NCI-H446 (cell line): ENCODE results near the gene CES5A.
"Not testable (repeated sequence)": the region's sequence is repeated elsewhere in the genome, so short reads cannot be mapped to it uniquely, and the experiment has no call there.

Experiments used
- DNase-seq, 2 experiments: peaks; one replicate each; lab custom pipeline; 2025; lab: John Stamatoyannopoulos, UW

Gene CES5A

DNA sequence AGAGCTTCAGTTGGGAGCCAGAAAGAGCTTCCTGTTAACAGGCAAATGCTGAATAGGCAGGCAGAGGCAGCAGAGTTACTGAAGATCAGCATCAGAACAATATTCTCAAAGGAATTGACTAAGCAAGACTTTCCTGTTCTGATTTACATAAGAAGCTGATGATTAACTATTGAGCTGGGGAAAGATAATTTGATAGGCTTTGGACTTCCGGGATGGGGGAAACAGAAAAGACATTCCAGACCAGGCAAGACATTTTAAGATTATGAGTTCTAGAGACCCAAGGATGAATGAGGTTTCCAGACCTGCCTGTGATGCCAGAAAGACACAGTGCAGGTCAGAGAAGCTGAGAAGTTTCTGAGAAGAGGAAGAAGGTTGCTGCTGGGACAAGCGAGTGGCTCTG is at the start of gene CES5A:
TSS of gene CES5A (minus strand) at position 101 of the 400 bp plus-strand sequence. CDS start 152 bp downstream, outside the sequence.
- DNase-seq: no peak

- DNase-seq: no peak
Measured at GRCh38 chr16:55922662-55923061, 47.5 kb upstream of the CES5A start.

DNA sequence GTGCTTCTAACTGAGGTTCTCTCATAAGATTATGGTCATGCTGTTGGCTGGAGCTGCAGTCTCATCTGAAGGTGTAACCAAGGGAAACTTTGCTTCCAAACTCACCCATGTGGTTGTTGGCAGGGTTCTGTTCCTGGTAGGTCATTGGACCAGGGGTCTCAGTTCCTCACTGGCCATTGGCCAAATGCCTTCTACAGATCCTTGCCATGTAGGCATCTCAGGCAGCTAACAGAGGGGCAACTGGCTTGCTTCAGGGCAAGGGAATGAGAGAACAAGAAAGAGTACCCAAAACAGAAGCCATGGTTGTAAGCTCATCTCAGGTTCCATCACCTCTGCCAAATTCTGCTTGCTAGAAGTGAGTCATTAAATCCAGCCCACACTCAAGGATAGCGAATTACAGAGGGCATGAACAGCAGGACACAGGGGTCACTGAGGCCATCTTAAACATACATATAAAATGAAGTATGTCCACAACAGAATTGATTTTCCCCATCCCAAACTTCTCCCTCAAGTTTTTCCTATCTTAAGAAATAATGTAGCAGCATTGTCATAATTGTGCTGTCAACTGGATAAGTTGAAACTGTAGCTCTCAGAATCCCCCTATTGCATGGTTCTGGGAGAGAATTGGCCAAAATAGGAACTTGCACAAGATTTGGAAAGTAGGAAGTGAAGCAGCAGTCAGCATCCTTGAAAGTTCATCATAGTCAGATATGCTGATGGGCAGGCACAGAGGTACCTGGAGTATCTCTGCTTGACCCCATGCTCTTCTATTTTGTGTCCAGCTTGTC is 42.4 kb upstream of the CES5A start:
- no peak for DNase-seq

GRCh38 chr16:55915096-55915827 is 40.1 kb upstream of the CES5A start:
- DNase-seq: peak in 1 of 2 experiments; percentile 8

DNA sequence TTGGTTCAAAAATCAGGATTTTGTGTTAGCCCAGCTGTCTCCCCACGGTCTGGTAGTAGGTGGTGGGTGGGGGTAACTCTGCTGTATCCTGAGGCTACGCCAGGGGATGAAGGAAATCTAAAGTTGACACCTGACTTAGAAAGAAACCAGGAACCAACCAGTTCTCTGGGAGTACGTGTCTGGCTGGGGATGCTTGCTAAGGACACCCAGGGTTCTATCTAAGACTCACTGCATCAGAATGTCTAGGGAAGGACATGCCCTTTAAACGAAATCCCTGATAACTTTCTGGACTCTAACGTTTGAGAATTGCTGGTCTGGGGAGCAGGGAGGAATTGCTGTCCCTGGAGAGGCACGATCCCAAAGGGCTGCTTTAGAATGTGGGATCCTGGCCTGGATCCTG is 39.2 kb upstream of the CES5A start:
- no peak for DNase-seq

- DNase-seq: no peak
Measured at GRCh38 chr16:55913716-55914115, 38.5 kb upstream of the CES5A start.

DNA sequence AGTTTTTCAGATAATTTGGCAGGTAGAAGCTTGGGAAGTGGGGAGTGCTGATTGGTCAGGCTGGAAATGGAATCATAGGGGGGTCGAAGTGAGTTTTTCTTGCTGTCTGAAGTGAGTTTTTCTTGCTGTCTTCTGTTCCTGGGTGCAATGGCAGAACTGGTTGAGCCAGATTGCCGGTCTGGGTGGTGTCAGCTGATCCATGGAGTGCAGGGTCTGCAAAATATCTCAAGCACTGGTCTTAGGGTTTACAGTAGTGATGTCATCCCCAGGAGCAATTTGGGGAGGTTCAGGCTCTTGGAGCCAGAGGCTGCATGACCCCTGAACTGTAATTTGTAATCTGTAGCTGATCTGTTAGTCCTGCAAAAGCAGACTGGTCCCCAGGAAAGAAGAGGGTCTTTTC is 37.9 kb upstream of the CES5A start:
- DNase-seq: not testable (repeated sequence)

GRCh38 chr16:55912022-55912421 is 36.8 kb upstream of the CES5A start:
- DNase-seq: peak in 1 of 2 experiments; percentile 24

GRCh38 chr16:55911616-55912015 is 36.4 kb upstream of the CES5A start:
- no peak for DNase-seq

DNA sequence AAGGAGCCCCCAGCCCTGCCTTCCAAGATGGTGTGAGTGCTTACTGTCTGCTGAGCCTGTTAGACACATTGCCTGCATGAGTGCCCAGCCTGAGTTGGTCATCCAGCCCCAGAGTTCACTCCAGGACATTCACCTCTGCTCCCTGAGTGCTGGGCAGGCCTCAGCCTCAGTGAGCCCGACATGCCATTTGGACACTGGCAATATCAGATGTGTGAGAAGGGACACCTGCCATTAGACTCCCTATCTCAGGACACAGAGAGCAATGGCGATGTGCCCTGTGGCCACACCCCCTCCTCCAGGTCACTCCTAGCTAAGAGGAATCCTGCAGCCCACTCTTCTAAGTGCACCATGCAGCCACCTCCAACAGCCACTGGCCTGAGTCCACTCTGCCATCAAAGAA is 34.7 kb upstream of the CES5A start:
- DNase-seq: no peak

DNA sequence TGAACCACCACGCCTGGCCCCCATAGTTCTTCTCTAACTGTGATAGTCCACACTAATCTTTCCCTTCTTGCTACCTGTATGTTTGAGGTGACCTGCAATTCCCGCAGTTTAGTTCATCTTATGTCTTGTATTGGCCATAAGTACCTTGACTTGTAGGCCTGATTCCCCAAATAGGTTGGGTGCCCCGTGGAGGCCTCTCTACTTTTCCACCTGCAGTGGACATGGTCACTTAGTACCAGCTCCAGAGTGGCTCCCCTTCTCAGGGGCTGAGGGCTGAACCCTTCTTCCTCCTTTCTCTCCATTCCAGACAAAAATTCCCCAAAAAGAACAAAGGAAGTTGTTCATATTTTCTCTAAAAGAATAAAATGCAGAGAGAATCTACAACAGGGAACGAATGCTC is 33.5 kb upstream of the CES5A start:
- no peak for DNase-seq

GRCh38 chr16:55907661-55908060 is 32.5 kb upstream of the CES5A start:
- DNase-seq: no peak

DNA sequence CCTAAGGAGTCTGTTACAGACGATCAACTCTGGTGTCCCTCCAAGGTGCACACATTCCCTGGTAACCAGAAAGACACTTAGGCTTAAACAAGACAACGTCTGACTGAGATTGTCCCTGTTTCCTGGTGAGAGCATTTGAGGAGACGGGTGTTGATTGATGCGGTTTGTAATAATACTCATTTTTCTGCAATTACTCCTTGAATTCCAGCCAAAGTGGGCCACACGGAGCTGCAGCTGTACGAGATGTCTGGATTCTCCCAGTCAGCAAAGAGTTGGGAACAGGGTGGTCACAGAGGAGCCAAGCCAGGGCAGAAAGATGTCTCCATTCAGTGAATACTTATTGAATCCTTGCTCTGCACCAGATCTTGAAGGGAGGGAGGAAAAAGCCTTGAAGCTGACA is 30.9 kb upstream of the CES5A start:
- DNase-seq: no peak

DNA sequence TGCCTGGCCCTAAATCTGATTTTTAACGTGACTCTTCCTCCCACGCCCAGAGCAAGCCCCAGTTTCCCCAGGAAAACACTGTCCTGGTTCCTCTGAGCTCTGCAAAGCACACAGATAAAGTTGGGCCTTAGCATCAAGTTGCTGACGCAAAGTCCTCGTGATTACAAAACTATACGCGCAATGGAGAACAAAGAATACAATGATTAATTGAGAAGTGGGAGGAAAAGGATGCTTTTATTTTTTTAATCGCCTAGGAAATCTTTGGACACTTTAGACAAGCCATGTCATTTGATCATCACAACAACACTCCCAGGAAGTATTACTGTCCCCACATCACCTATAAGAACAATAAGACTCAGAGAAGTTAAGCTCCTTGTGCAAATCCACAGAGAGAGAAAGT is 30.5 kb upstream of the CES5A start:
- no peak for DNase-seq

DNA sequence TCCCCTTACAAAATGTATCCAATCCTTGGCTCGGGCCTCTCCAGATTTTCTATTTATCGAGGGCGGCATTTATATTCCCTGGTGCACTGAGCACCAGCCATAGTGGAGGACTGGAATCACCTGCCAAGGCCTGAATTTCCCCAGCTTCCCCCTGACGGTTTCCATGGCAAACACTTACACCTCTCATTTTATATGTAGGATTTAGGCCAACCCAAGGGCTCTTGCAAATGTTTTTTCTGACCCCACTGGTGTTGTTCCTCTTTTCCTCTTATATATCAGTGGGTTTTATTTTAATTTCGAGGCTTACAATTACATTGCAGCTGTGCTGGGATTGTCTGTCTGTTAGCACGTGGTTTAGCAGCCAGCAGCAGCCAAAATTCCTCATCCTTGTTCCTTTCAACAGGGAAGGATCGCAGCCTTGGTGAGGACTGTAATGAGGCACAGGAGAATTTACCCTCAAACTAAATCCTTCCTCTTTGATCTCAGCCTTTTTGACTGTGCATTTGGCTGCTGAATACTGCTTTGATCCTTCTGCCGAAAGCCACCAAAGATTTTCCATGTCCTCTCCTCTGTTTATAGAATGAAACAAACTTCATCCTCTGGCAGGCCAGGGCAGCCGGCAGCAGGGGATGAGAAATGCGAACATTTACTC is 26.5 kb upstream of the CES5A start:
- no peak for DNase-seq

GRCh38 chr16:55900616-55901393 is 25.6 kb upstream of the CES5A start:
- DNase-seq: no peak

DNA sequence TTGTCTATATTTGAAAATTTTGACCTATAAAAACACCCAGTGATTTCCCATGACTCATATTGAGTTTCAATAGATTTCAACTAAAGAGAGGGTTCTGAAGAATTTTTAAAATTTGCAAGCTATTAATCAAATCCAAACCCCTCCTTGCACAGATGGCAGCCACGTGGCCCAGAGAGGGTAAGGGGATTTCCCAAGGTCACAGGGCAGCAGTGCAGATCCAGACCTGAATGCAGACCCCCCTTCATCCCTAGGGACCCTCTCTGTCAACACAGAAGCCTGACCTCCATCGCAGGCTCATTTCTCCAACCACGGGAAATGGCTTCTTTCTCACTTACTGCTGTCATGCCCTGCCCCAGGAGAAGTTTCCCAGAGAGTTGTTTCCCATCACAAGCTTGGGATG is 24.7 kb upstream of the CES5A start:
- no peak for DNase-seq

DNA sequence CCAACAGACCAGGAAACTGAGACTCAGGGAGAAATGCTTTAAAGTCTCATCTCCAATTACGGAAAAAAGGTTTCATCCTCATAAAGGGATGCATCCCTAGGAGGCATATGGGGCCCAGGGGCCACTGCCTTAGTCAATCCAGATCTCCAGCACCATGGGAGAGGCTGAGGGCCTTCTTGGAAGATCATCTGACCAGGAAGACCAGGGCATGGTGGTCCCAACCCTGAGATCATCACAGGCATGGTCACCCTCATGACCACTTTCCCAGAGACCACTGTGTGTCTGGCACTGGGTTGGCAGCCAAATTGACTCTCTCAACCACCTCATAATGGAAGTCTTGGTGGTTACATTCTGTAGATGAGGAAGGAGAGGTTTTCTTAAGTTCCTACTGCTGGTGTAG is 23.4 kb upstream of the CES5A start:
- no peak for DNase-seq

- no peak for DNase-seq
Measured at GRCh38 chr16:55892821-55893220, 17.6 kb upstream of the CES5A start.

DNA sequence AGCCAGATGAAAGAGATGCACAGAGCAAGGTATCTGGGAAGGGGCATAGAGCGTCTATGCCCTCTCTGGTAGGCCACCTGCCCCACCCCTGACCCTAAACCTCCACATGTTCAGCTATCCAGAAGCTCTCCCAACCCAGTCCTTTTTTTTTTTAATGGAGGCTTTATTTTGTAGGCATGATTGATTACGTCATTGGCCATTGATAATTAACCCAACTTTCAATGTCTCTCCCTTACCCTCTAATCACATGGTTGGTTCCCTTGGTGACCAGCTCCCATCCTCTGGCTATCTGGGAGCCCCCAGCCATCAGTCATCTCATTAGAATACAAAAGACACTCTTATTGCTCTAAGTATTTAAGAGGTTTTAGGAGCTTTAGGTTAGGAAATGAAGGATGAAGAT is 14.3 kb upstream of the CES5A start:
- no peak for DNase-seq

DNA sequence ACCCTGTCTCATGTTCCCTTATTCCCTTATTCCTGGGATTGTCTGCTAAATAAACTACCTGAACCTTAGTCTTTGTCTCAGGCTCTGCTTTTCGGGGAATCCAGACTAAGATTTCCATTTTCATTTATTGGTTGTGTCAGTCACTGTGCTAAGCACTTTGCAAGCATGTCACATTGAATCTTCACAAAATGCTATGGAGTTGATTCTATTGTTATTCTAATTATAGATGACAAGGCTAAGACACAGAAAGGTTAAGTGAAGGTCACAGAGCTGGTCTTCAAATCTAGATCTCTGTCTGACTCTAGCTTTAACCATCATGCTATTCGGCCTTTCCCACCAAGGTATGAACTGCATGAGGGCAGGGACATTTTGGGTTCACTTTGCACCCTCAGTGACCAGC is 13.4 kb upstream of the CES5A start:
- DNase-seq: no peak

DNA sequence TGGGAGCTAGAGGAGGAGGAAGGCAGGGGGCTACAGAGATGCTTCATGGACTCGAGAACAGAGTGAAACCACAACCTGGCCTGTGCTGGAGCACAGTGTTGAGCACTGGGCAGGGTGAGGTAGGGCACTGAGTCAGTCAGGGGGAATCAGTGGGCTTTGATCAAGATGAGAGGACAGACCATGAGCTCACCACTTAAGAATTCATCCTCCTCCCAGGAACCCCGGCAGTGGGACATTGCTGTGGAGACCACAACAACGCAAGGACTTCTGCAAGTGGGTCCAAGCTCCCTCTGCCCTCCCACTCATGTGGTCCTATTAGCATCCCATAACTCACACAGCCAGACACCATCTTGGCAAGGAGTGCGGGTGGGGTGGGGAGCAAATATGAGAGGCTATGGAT is 1.7 kb upstream of the CES5A start:
- no peak for DNase-seq
